ENCODE results near the gene PRM2.

PRM2 gene

DNA sequence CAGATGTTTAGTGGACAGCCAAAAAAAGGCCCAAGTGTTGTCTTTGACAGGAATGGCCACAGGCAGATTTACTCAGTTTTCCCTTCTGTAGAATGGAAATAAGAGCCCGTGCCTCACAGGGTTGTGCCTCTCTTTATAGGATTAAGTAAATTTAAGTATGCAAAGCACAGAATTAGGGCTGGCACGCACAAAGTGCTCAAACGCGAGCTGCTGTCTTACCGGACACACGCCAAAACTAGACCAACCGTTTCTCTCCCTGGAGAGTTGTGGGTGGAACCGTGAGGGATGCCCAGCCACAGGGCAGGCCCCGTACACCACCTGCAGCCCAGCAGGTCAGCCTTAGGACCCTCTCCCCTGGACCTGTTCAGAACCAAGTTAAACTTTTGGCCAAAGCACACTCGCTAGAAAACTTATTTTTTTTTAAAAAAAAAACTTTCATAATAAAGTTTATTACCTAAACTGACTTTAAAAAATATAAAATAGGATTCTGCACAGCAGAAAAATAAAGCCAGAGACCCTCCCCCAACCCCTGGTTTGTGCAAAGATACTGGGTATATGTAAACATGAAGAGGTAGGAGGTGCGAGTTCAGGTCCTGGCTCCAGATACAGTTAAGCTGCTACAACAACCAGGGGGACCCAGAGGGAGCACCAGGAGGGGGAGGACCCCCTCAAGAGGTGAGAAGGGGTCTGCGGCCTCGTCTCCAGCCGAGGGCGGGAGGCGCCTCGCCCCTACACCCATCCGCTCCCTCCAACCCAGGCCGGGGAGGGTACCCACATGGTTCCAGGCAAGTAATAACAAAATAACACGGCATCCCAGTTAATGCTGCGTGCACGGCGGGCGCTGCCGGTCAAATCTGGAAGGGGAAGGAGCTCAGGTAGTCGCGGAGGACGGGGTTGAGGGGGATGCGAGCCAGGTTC lies 22.0 kb downstream of the PRM2 start:
- in situ Hi-C loops (cut with HindIII; ENCODE audit: low pct_ligation_motif_present, low pct_unique_long_range_greater_than_20kb, low sequenced_read_pairs): no loop called here

DNA sequence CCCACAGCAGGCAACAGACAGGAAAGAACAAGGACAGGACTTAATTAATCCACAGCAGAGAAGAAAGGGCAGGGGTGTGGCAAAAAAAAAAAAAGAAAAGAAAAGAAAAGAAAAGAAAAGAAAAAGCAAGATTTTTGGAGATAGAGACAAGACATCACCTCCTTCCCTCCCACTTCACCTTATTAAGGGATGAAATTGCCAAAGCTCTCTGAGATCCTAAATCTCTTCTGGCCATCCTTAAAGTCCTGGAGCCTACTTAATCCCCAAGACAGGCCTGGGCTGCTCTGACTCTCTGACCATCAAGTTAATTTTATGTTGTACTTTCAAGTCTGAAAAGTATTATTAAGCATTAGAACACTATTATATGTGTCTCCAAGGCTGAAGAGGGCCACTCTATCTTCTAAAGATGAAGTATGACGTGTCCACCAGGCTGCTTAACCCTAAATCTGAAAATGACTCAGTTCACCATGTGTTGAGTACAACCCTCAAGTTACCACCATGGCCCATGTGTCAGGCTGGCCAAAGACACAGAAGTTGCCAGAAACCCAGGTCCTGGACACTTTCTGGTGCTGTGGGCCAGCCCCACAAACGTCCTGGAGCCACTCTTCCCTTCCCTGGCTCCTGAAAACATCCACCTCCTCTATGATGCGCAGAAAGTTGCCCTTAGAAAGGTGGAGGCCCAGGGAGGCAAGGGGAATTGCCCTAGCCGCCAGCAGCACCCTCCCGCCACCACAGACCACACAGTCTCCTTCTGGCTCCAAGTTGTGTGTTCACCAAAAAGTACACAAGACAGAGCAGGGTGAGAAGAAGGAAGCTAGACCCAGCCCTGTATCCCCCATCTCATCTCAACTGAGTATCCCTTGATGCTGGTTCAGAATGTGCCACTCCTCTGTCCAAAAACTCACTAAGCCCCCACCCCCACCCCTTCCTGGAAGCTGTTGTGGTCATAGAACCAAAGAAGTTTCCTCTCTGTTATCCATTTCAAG lies 23.0 kb downstream of the PRM2 start:
- in situ Hi-C loops (cut with HindIII; ENCODE audit: low pct_ligation_motif_present, low pct_unique_long_range_greater_than_20kb, low sequenced_read_pairs): no loop called here
- no peak for DNase-seq

More for the DNA sequence above, 22.0 kb downstream of the PRM2 start:
- no peak for DNase-seq

DNA sequence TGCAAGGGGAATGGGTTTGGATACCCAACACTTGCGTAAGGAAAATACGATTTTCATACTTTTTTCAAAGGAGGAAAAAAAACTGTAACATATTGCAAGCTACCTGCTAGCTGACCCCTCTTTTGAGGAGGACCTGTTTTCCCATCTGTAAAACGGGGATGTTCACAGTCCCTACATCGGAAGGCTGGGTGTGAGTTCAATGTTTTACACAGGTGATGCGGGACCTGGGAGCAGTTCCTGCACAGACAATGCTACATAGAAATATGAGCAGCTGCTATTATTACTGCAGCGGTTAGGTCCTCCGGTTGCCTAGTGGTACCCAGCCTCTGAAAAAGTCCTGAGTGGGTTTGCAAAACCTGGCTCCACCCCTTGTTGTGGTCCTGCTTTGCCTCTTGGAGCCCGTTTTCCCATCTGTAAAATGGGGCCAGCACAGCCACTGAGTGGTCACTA lies 23.8 kb downstream of the PRM2 start:
- in situ Hi-C loops (cut with HindIII; ENCODE audit: low pct_ligation_motif_present, low pct_unique_long_range_greater_than_20kb, low sequenced_read_pairs): no loop called here
- DNase-seq: no peak

DNA sequence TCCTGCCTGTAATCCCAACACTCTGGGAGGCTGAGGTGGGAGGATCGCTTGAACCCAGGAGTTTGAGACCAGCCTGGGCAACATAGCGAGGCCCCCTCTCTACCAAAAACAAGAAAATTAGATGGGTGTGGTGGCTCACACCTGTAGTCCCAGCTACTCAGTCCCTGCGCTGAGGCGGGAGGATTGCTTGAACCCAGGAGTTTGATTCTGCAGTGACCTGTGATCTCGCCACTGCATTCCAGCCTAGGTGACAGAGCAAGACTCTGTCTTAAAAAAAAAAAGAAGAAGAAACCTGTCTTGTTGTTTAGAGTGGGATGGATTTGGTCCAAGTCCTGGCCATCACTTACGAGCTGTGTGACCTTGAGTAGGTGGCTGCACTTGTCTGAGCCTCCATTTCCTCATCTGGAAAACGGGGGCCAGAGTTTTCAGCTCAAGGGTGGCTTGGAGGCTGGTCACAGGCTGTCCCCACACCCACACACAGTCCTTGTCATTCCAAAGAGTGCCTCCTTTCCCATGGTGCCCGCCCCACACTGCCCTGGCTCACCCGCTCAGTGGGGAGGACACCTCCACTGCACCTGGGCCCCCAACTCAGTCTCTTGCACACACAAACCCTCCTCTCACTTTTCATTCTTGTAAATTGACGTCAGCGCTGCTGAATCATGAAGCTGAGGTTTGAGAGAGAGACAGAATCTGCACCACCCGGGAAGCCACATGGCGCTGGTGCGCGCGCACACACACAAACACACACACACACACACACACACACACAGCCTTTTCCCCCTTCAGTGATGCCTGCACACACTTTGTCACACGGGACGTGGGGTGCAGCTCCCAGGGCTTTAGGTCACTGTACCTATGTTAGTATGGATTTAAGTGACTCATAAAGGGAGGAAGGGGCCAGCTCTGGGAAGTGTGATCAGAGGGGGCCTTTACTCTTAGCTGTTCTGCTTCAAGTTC lies 24.5 kb downstream of the PRM2 start:
- in situ Hi-C loops (cut with HindIII; ENCODE audit: low pct_ligation_motif_present, low pct_unique_long_range_greater_than_20kb, low sequenced_read_pairs): no loop called here
- DNase-seq: no peak

DNA sequence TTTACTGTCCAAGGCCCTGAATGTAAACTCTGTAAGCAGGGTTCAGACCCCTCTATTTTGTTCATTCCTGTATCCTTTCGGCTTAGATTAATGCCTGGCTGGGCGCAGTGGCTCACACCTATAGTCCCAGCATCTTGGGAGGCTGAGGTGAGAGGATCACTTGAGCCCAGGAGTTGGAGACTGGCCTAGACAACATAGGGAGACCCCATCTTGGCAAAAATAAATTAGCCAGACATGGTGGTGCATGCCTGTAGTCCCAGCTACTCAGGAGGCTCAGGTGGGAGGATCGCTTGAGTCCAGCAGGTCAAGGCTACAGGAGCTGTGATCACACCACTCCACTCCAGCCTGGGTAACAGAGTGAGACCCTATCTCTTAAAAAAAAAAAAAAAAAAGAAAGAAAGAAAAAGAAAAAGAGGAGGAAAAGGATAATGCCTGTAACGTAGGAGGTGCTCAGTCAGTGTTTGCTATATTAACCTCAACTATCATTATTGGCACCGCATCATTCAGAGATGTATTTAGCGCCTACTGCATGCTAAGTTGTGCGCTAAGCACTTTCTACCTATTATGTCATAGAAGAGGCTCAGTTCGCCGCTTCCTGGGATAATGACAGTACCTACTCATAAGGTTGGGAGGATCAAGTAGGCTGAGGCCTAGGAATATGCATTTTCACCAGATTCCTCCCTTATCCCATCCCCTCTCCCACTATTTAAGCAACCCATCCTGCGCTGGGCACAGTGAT lies 25.3 kb downstream of the PRM2 start:
- in situ Hi-C loops (cut with HindIII; ENCODE audit: low pct_ligation_motif_present, low pct_unique_long_range_greater_than_20kb, low sequenced_read_pairs): no loop called here
- DNase-seq: no peak

DNA sequence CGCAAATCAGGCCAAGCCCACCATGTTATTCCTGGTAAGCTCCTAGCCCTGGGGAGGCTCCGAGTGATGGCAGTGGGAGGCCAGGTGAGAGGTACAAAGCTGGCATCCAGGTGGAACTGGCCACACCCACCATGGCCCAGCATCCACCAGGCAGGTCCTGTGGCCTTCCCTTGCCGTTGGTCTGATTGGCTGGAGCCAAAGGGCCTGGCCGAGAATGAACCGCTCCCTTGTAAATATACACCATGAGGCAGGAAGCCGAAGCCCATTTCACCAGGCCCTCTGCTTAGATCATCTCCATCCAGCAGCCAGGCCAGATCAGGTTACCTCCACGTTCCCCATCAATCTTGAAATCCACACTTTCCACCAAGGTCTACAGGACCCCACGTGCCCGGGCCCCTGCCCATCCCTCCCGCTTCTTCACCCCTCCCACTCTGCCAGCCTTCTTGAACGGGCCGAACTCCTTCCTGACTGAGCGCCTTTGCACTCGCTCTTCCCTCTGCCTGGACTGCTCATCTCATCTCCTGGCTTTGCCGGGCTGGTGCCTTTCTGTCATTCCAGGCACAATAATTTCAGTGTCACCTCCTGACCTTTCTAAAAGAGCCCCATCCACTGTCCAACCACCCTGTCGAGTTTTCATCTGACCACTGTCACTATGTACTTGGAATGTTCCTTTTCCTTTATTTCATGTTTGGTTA lies 26.0 kb downstream of the PRM2 start:
- in situ Hi-C loops (cut with HindIII; ENCODE audit: low pct_ligation_motif_present, low pct_unique_long_range_greater_than_20kb, low sequenced_read_pairs): no loop called here

DNA sequence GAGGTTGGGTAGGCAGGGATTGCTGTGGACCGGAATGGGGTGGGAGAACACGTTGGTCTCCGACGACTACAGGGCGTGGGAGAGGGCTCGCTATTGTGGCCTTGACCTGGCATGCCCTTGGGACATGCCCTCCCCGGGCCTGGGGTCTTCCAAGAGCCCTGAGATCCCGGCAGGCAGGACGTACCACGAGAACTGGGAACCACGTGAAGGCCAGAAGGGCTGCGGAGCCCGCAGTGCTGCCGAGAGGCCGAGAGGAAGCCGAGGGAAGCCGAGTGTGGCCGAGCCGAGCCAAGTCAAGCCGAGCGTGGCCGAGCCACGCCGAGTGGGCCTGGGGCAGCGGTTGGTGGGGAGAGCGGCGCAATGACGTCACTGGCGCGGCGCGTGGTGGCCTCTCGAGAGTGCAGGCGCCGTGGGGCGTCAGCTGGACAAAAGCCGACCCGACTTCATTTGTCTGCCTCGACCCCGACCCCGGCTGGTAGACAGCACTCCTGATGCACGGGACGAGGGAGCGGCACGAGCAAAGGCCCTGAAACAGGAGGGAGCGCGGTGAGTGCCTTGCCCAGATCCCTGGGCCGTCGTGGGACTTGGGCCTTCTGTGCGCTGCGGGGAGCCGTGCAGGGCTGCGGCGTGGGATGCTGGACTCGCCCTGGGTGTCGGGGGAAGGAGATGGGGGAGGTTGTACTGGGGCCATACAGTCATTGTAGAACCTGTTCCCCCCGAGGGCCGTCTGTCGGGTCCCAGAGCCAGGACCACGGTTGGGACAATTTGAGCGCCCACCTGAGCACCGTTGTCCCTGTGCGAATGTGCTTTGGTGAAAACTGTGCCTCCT lies 26.8 kb downstream of the PRM2 start:
- in situ Hi-C loops (cut with HindIII; ENCODE audit: low pct_ligation_motif_present, low pct_unique_long_range_greater_than_20kb, low sequenced_read_pairs): no loop called here
- DNase-seq: no peak

More for the DNA sequence above, 26.0 kb downstream of the PRM2 start:
- DNase-seq: no peak

DNA sequence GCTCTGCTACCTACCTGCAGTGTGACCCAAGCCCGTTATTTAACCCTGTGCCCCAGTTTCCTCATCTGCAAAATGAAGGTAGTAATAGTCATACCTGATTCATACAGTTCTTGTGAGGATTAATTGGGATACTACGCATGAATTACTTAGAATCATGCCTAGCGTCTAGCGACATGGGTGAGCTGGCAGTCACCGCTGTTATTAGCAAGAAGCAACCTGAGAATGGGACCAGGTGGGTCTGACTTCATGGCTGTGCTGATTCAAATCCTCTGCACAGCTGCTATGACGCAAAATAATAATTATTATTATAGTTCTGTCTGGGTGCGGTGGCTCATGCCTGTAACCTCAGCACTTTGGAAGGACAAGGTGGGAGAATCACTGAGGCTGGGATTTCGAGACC lies 28.1 kb downstream of the PRM2 start:
- in situ Hi-C loops (cut with HindIII; ENCODE audit: low pct_ligation_motif_present, low pct_unique_long_range_greater_than_20kb, low sequenced_read_pairs): no loop called here
- DNase-seq: no peak

DNA sequence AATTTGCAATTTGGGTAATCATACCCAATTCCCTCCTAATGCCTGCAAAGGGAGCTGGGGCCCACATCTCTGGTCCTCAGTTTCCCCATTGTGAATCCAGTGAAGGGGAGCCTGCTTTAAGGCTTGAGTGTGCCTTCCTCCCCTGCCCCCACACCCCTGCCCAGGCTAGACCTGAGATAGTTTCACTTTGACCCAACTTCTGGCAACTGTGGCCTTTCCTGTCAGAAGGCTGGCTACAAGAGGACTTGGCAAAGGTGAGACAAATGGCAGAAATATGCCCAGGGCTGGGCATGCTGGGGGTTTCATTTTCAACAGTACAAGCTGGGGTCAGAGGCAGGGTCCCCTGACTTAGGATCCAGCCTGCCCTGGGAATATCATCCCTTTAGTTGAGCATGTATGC lies 30.3 kb downstream of the PRM2 start:
- in situ Hi-C loops (cut with HindIII; ENCODE audit: low pct_ligation_motif_present, low pct_unique_long_range_greater_than_20kb, low sequenced_read_pairs): no loop called here

DNA sequence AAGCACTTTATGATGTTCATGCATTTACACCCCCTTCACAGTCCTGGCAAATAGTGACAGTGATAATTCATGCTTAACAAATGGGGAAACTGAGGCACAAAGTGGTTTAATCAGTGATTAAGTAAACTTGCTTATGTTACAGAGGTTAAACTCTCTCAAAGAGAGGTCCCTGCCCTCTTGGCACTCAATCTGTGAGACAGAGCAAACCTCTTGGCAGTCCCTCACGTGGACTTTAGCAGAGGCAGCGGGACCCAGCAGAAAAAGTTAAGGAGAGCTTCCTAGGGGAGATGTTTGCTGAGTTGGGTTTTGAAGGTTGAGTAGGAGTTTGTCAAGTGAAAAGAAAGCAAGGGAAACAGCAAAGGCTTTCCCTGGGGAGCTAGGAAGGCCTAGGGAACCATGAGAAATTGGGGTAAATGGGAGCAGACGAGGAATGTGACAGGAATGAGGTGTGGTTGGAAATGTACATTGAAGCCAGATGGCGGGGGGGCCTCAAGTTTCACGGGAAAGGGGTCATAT lies 31.0 kb downstream of the PRM2 start:
- in situ Hi-C loops (cut with HindIII; ENCODE audit: low pct_ligation_motif_present, low pct_unique_long_range_greater_than_20kb, low sequenced_read_pairs): no loop called here
- DNase-seq: no peak

More for the DNA sequence above, 30.3 kb downstream of the PRM2 start:
- no peak for DNase-seq

DNA sequence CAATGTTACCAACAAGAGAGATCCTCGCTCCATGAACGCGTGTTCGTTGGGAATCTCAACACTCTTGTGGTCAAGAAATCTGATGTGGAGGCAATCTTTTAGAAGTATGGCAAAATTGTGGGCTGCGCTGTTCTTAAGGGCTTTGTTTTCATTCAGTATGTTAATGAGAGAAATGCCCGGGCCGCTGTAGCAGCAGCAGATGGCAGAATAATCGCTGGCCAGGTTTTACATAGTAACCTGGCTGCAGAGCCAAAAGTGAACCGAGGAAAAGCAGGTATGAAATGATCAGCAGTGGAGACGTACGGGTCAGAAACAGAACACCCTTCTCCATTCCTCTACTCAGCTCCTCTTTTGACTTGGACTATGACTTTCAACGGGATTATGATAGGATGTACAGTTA lies 33.6 kb downstream of the PRM2 start:
- DNase-seq: no peak
- in situ Hi-C loops (cut with HindIII; ENCODE audit: low pct_ligation_motif_present, low pct_unique_long_range_greater_than_20kb, low sequenced_read_pairs): no loop called here

DNA sequence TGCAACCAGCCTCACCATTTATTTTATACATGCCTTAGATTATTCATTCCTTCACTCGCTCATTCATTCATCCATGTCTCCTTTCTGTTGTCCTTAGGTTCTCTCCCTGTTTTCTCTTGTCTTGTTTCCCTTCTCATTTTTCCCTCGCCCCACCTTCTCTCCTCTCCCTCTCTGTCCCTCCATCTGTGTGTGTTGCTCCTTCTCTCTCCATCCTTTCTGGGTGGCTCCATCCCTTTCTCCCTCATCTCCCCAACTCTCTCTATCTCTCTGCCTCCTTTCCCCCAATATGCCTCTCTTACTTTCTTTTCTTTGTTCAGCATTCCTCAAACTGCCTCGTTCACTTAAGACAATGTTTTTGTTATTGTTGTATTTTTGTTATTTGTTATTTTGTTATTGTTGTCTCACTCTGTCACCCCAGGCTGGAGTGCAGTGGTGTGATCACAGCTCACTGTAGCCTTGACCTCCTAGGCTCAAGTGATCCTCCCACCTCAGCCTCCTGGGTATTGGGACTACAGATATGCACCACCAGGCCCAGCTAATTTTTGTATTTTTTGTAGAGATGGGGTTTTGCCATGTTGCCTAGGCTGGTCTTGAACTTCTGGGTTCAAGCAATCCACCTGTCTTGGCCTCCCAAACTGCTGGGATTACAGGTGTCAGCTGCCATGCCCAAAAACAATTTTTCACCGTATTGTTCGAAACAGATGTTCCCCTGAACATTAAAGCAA lies 34.6 kb downstream of the PRM2 start:
- no peak for DNase-seq
- in situ Hi-C loops (cut with HindIII; ENCODE audit: low pct_ligation_motif_present, low pct_unique_long_range_greater_than_20kb, low sequenced_read_pairs): no loop called here

DNA sequence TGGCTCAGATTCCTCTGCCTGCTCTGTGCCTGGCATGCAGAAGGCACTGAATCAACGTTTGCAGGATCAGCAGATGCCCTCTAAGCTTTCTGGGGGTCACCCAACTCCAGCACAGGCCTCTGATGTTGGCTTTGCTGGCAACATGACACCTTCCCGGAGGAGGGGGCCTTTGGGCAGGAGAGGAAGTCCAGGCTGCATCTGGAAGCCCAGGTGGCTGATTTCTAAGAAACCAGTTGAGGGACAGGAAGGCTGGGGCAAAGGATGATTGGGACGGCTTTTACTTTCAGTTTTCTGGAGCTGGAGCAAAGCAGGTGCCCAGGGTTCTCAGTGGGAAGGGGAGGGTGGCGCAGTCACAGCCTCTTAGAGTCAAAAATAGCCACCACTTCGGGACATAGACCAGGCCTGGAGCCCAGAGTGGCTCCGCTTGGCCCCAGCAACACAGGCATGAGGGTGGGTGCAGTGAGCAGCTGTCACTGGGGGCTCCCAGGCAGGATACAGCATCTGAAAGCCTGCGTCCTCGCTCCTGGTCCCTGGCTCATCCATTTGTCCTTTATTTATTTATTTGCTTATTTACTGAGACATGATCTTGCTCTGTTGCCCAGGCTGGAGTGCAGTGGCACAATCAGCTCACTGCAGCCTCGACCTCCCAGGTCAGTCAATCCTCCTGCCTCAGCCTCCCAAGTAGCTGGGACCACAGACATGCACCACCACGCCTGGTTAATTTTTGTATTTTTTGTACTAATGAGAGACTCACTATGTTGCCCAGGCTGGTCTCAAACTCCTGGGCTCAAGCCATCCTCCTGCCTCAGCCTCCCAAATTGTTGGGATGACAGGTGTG lies 35.4 kb downstream of the PRM2 start:
- DNase-seq: no peak
- in situ Hi-C loops (cut with HindIII; ENCODE audit: low pct_ligation_motif_present, low pct_unique_long_range_greater_than_20kb, low sequenced_read_pairs): no loop called here

Data from ACHN (cell line).